ENCODE data around the gene NHLRC2. TPM values are rescaled to one million over a fixed set of nuclear protein-coding genes. Genes with fewer than 3 reads are reported as not detected.

The NHLRC2 gene
- total and polyA plus RNA-seq, 2 experiments from 2014 or later: 7.8 to 22.8 TPM

DNA sequence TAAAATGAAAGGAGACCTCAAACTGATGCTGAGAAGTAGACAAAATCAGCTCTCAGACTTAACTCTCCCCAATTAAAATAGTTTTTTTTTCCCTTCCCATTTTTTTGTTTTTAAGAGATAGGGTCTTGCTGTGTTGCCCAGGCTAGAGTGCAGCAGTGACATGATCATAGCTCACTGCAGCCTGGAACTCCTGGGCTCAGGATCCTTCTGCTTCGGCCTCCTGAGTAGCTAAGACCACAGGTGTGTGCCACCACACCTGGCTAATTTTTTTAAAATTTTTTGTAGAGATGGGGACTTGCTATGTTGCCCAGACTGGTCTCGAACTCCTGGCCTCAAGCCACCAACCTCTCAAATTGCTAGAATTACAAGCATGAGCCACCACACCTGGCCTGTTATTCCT lies 61.1 kb downstream of the NHLRC2 start:
- Histone ChIP-seq H3K9me3 (ENCODE audit: low read depth) (no peaks in the 10 kb centered on the region), H3K9me2 (replicated peaks; ENCODE audit: insufficient read depth) (no peaks in the 10 kb centered on the region), H3K4me1 (ENCODE audit: insufficient read depth) (no peaks in the 10 kb centered on the region), H3K79me2 (no peaks in the 10 kb centered on the region), H3K36me3 (replicated peaks; ENCODE audit: insufficient read depth, low read depth) (no peaks in the 10 kb centered on the region), H3K4me2 (no peak overlapping the region), H4K20me1 (ENCODE audit: insufficient read depth, poor library complexity, severe bottlenecking) (no peaks in the 10 kb centered on the region), H3K4me3 (no peak overlapping the region), H3K27me3 (no peaks in the 10 kb centered on the region), H3K27ac (no peak overlapping the region), H2AFZ (no peak overlapping the region)
- WGBS (ENCODE audit: low lambda C conversion rate, missing lambda C conversion rate): 100% methylated on average over 2 of the region's 2 CpGs
- DNase-seq (ENCODE audit: low spot score): no peak
- TF ChIP-seq, protein P1, sequence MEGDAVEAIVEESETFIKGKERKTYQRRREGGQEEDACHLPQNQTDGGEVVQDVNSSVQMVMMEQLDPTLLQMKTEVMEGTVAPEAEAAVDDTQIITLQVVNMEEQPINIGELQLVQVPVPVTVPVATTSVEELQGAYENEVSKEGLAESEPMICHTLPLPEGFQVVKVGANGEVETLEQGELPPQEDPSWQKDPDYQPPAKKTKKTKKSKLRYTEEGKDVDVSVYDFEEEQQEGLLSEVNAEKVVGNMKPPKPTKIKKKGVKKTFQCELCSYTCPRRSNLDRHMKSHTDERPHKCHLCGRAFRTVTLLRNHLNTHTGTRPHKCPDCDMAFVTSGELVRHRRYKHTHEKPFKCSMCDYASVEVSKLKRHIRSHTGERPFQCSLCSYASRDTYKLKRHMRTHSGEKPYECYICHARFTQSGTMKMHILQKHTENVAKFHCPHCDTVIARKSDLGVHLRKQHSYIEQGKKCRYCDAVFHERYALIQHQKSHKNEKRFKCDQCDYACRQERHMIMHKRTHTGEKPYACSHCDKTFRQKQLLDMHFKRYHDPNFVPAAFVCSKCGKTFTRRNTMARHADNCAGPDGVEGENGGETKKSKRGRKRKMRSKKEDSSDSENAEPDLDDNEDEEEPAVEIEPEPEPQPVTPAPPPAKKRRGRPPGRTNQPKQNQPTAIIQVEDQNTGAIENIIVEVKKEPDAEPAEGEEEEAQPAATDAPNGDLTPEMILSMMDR (IDR thresholded peaks at IDR 0.05; ENCODE audit: poor library complexity): no peak
- TF ChIP-seq EZH2phosphoT487 (IDR thresholded peaks at IDR 0.05; ENCODE audit: low read depth, severe bottlenecking, unreplicated experiment) (no peak), EZH2 (IDR thresholded peaks at IDR 0.05; ENCODE audit: borderline replicate concordance) (no peak)

GRCh38 chr10:113916053-113916452 lies 61.6 kb downstream of the NHLRC2 start:
- TF ChIP-seq EZH2 (IDR thresholded peaks at IDR 0.05; ENCODE audit: borderline replicate concordance) (no peak), EZH2phosphoT487 (IDR thresholded peaks at IDR 0.05; ENCODE audit: low read depth, severe bottlenecking, unreplicated experiment) (no peak)
- TF ChIP-seq, protein P1 (IDR thresholded peaks at IDR 0.05; ENCODE audit: poor library complexity): no peak
- Histone ChIP-seq H3K4me1 (ENCODE audit: insufficient read depth) (peaks cover 4% of the 10 kb centered on the region), H3K27me3 (no peaks in the 10 kb centered on the region), H4K20me1 (ENCODE audit: insufficient read depth, poor library complexity, severe bottlenecking) (no peaks in the 10 kb centered on the region), H3K9me2 (replicated peaks; ENCODE audit: insufficient read depth) (no peaks in the 10 kb centered on the region), H3K79me2 (no peaks in the 10 kb centered on the region), H3K4me3 (no peak overlapping the region), H3K27ac (no peak overlapping the region), H3K4me2 (no peak overlapping the region), H3K36me3 (replicated peaks; ENCODE audit: insufficient read depth, low read depth) (no peaks in the 10 kb centered on the region), H3K9me3 (ENCODE audit: low read depth) (no peaks in the 10 kb centered on the region), H2AFZ (no peak overlapping the region)
- no peak for DNase-seq (ENCODE audit: low spot score)
- 97% methylated on average over 2 of the region's 2 CpGs for WGBS (ENCODE audit: low lambda C conversion rate, missing lambda C conversion rate)

GRCh38 chr10:113917636-113918035 lies 63.2 kb downstream of the NHLRC2 start:
- Histone ChIP-seq H3K4me1 (ENCODE audit: insufficient read depth) (peaks cover 12% of the 10 kb centered on the region), H3K9me3 (ENCODE audit: low read depth) (no peaks in the 10 kb centered on the region), H3K4me3 (no peak overlapping the region), H3K9me2 (replicated peaks; ENCODE audit: insufficient read depth) (no peaks in the 10 kb centered on the region), H3K4me2 (no peak overlapping the region), H2AFZ (no peak overlapping the region), H4K20me1 (ENCODE audit: insufficient read depth, poor library complexity, severe bottlenecking) (no peaks in the 10 kb centered on the region), H3K27ac (no peak overlapping the region), H3K27me3 (no peaks in the 10 kb centered on the region), H3K36me3 (replicated peaks; ENCODE audit: insufficient read depth, low read depth) (no peaks in the 10 kb centered on the region), H3K79me2 (no peaks in the 10 kb centered on the region)
- DNase-seq (ENCODE audit: low spot score): no peak
- 86% methylated on average over 3 of the region's 3 CpGs for WGBS (ENCODE audit: low lambda C conversion rate, missing lambda C conversion rate)
- no peak for TF ChIP-seq EZH2phosphoT487 (IDR thresholded peaks at IDR 0.05; ENCODE audit: low read depth, severe bottlenecking, unreplicated experiment)
- TF ChIP-seq EZH2 (IDR thresholded peaks at IDR 0.05; ENCODE audit: borderline replicate concordance): no peak
- TF ChIP-seq, protein P1 (IDR thresholded peaks at IDR 0.05; ENCODE audit: poor library complexity): no peak

GRCh38 chr10:113920114-113920513 lies 65.7 kb downstream of the NHLRC2 start:
- WGBS (ENCODE audit: low lambda C conversion rate, missing lambda C conversion rate): 87% methylated on average over 3 of the region's 3 CpGs
- no peak overlapping the region for H3K4me3 ChIP-seq
- H2AFZ ChIP-seq: no peak overlapping the region
- no peaks in the 10 kb centered on the region for H3K9me2 ChIP-seq (replicated peaks; ENCODE audit: insufficient read depth)
- no peak for DNase-seq (ENCODE audit: low spot score)
- TF ChIP-seq EZH2 (IDR thresholded peaks at IDR 0.05; ENCODE audit: borderline replicate concordance): no peak
- TF ChIP-seq, protein P1 (IDR thresholded peaks at IDR 0.05; ENCODE audit: poor library complexity): no peak
- no peak for TF ChIP-seq EZH2phosphoT487 (IDR thresholded peaks at IDR 0.05; ENCODE audit: low read depth, severe bottlenecking, unreplicated experiment)
- no peaks in the 10 kb centered on the region for H3K9me3 ChIP-seq (ENCODE audit: low read depth)
- H3K27me3 ChIP-seq: no peaks in the 10 kb centered on the region
- no peaks in the 10 kb centered on the region for H3K79me2 ChIP-seq
- peaks cover 12% of the 10 kb centered on the region for H3K4me1 ChIP-seq (ENCODE audit: insufficient read depth)
- H3K27ac ChIP-seq: no peak overlapping the region
- no peaks in the 10 kb centered on the region for H4K20me1 ChIP-seq (ENCODE audit: insufficient read depth, poor library complexity, severe bottlenecking)
- no peaks in the 10 kb centered on the region for H3K36me3 ChIP-seq (replicated peaks; ENCODE audit: insufficient read depth, low read depth)
- H3K4me2 ChIP-seq: no peak overlapping the region

All from hepatocyte (in vitro differentiated cells).